Hepatocyte (in vitro differentiated cells): Measurements from ENCODE around the gene EDNRA. TPM values are rescaled to one million over a fixed set of nuclear protein-coding genes. Genes with fewer than 3 reads are reported as not detected.

Experiments used
- DNase-seq: peaks from one replicate; pipeline ENCODE4 v3.0.0-alpha.2; 2016; ENCODE audit warnings: low spot score
- H2AFZ ChIP-seq: fragments of 200-600 bp; sonication (generic); 2 replicates; pipeline ENCODE4 v1.6.0; 2016; ENCODE audit warnings: antibody characterized with exemption, mild to moderate bottlenecking
- H3K27ac ChIP-seq: fragments of 200-600 bp; sonication (generic); 2 replicates; pipeline ENCODE4 v1.5.1; 2016; ENCODE audit warnings: mild to moderate bottlenecking
- H3K27me3 ChIP-seq: fragments of 200-600 bp; sonication (generic); 2 replicates; pipeline ENCODE4 v1.6.1; 2016
- H3K36me3 ChIP-seq: fragments of 200-600 bp; sonication (generic); replicated peaks from 2 replicates; pipeline ENCODE4 v1.5.1; 2016; ENCODE audit warnings: low read depth; ENCODE audit not compliant: insufficient read depth
- H3K4me1 ChIP-seq: fragments of 200-600 bp; sonication (generic); 2 replicates; pipeline ENCODE4 v1.5.1; 2016; ENCODE audit warnings: mild to moderate bottlenecking, moderate library complexity; ENCODE audit not compliant: insufficient read depth
- H3K4me2 ChIP-seq: fragments of 200-600 bp; sonication (generic); 2 replicates; pipeline ENCODE4 v1.6.0; 2016
- H3K4me3 ChIP-seq: fragments of 200-600 bp; sonication (generic); 2 replicates; pipeline ENCODE4 v1.5.1; 2016; ENCODE audit warnings: mild to moderate bottlenecking
- H3K79me2 ChIP-seq: fragments of 200-600 bp; sonication (generic); 2 replicates; pipeline ENCODE4 v1.6.0; 2017; ENCODE audit warnings: mild to moderate bottlenecking
- H3K9me2 ChIP-seq: fragments of 200-600 bp; sonication (generic); replicated peaks from 2 replicates; pipeline ENCODE4 v1.6.0; 2017; ENCODE audit warnings: mild to moderate bottlenecking; ENCODE audit not compliant: insufficient read depth
- H3K9me3 ChIP-seq: fragments of 200-600 bp; sonication (generic); 2 replicates; pipeline ENCODE4 v1.5.1; 2016; ENCODE audit warnings: low read depth, mild to moderate bottlenecking
- H4K20me1 ChIP-seq: fragments of 200-600 bp; sonication (generic); 2 replicates; pipeline ENCODE4 v1.6.0; 2016; ENCODE audit warnings: mild to moderate bottlenecking; ENCODE audit not compliant: insufficient read depth, poor library complexity, severe bottlenecking
- EZH2 ChIP-seq: fragments of 200-600 bp; sonication (generic); IDR thresholded peaks from 2 replicates; pipeline ENCODE4 v1.6.1; 2016; ENCODE audit warnings: antibody characterized with exemption, mild to moderate bottlenecking, borderline replicate concordance
- EZH2phosphoT487 ChIP-seq: fragments of 200-600 bp; sonication (generic); IDR thresholded peaks from one replicate; pipeline ENCODE4 v1.6.1; 2018; ENCODE audit warnings: antibody characterized with exemption, mild to moderate bottlenecking, low read depth, moderate library complexity; ENCODE audit not compliant: unreplicated experiment, severe bottlenecking
- WGBS: methylation state at CpG from one replicate; pipeline ENCODE4 v1.1.6; 2016; ENCODE audit warnings: low lambda C conversion rate; ENCODE audit errors: missing lambda C conversion rate; 5-methylcytosine and 5-hydroxymethylcytosine counted together
- polyA plus RNA-seq: library from polyadenylated mRNA; unstranded; fragments of >200 nt; fragmentation: Nextera tagmentation; extraction: Ambion mirVana; gene quantifications from 2 replicates; pipeline ENCODE4 v1.2.1, GENCODE V29; 2016
- total RNA-seq: library from RNA; depleted of rRNA; stranded (reverse); fragments of >200 nt; gene quantifications from 2 replicates; pipeline ENCODE4 v1.2.3, GENCODE V29; 2014
- TF ChIP-seq, protein P1 (sequence below): fragments of 200-600 bp; sonication (generic); IDR thresholded peaks from 2 replicates; pipeline ENCODE4 v1.5.1; 2016; ENCODE audit warnings: antibody characterized with exemption, mild to moderate bottlenecking; ENCODE audit not compliant: poor library complexity

Gene EDNRA
- total and polyA plus RNA-seq, 2 experiments from 2014 or later: 19.0 to 28.1 TPM

DNA sequence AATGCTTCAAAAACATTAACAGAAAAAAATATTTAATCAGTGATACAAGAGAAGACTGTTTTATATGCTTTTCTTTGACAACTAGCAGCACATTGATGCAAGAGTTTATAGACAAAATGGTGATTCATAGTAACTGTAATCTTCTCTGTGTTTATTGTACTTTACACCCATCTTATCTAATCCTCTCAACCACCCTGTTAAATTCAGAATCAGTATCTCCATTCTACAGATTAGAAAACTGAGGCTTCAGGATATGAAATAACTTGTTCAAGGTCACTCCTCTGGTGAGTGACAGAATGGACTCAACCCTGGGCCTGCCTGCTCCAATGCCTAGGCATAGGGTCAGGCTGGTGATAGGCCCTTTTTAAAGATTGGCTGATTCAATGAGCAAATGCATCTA lies 110.2 kb downstream of the EDNRA start:
- H3K9me3 ChIP-seq: no peaks in the 10 kb centered on the region
- no peaks in the 10 kb centered on the region for H3K9me2 ChIP-seq
- H3K27me3 ChIP-seq: no peaks in the 10 kb centered on the region
- no peak for DNase-seq
- no peaks in the 10 kb centered on the region for H3K4me1 ChIP-seq
- no peaks in the 10 kb centered on the region for H3K79me2 ChIP-seq
- H3K27ac ChIP-seq: no peak overlapping the region
- H3K4me2 ChIP-seq: no peak overlapping the region
- TF ChIP-seq EZH2phosphoT487 (no peak), EZH2 (no peak)
- TF ChIP-seq, protein P1, sequence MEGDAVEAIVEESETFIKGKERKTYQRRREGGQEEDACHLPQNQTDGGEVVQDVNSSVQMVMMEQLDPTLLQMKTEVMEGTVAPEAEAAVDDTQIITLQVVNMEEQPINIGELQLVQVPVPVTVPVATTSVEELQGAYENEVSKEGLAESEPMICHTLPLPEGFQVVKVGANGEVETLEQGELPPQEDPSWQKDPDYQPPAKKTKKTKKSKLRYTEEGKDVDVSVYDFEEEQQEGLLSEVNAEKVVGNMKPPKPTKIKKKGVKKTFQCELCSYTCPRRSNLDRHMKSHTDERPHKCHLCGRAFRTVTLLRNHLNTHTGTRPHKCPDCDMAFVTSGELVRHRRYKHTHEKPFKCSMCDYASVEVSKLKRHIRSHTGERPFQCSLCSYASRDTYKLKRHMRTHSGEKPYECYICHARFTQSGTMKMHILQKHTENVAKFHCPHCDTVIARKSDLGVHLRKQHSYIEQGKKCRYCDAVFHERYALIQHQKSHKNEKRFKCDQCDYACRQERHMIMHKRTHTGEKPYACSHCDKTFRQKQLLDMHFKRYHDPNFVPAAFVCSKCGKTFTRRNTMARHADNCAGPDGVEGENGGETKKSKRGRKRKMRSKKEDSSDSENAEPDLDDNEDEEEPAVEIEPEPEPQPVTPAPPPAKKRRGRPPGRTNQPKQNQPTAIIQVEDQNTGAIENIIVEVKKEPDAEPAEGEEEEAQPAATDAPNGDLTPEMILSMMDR: no peak
- H2AFZ ChIP-seq: no peak overlapping the region
- no peaks in the 10 kb centered on the region for H3K36me3 ChIP-seq
- H4K20me1 ChIP-seq: no peaks in the 10 kb centered on the region
- H3K4me3 ChIP-seq: no peak overlapping the region

DNA sequence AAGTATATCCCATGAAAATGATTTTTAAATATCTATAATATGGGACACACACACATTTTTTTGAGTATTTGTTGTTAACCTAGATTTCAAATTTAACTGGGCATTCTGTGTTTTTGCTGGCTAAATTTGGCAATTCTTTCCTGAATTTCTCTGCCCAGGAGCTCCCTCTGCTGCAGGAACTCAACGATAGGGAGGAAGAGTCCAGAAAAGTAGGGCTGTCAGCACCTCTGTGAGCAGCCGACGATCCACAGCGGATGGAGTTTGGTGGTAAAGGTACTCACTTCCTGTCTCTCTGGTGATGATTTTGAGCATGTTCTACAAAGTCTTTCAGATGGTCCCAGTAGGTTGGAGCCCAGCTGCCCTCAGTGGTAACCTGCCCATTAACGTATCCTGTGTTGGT lies 113.2 kb downstream of the EDNRA start:
- no peak overlapping the region for H3K4me3 ChIP-seq
- no peaks in the 10 kb centered on the region for H3K27me3 ChIP-seq
- H3K9me2 ChIP-seq: no peaks in the 10 kb centered on the region
- no peaks in the 10 kb centered on the region for H3K9me3 ChIP-seq
- H2AFZ ChIP-seq: no peak overlapping the region
- TF ChIP-seq, protein P1: no peak
- TF ChIP-seq EZH2 (no peak), EZH2phosphoT487 (no peak)
- 69% methylated on average over 5 of the region's 5 CpGs for WGBS
- H3K4me2 ChIP-seq: no peak overlapping the region
- no peak overlapping the region for H3K27ac ChIP-seq
- no peaks in the 10 kb centered on the region for H3K79me2 ChIP-seq
- H4K20me1 ChIP-seq: no peaks in the 10 kb centered on the region
- H3K4me1 ChIP-seq: no peaks in the 10 kb centered on the region
- no peaks in the 10 kb centered on the region for H3K36me3 ChIP-seq
- no peak for DNase-seq

Other genes with a start within 250 kb of the EDNRA start
- gene TMEM184C, start 136.3 kb downstream of the EDNRA start, total RNA-seq: 43.0 and 49.5 TPM in 2 replicates
- gene TMEM184C, start 136.3 kb downstream of the EDNRA start, polyA plus RNA-seq: 34.5 and 43.9 TPM in 2 replicates
- 11.0 and 16.3 TPM in 2 replicates for gene PRMT9, start 203.1 kb downstream of the EDNRA start, total RNA-seq
- gene PRMT9, start 203.1 kb downstream of the EDNRA start, polyA plus RNA-seq: 6.0 and 6.2 TPM in 2 replicates